Measurements from ENCODE around the gene ANO2.

Gene ANO2

GRCh38 chr12:5846950-5847349 is 98.1 kb downstream of the ANO2 start:
- H3K4me1 ChIP-seq (ENCODE audit: control insufficient read depth, insufficient read depth, low read depth, low read length): peaks cover 2% of the 10 kb centered on the region
- H4K91ac ChIP-seq (ENCODE audit: low read length): no peak overlapping the region
- no peak overlapping the region for H2BK120ac ChIP-seq (ENCODE audit: low read depth, low read length)
- H3K27ac ChIP-seq (ENCODE audit: low read length, poor library complexity, severe bottlenecking): no peak overlapping the region
- no peak overlapping the region for H2BK5ac ChIP-seq (ENCODE audit: low read depth, low read length, poor library complexity, severe bottlenecking)
- no peak overlapping the region for H2BK15ac ChIP-seq (ENCODE audit: low read depth, poor library complexity, severe bottlenecking)
- H3K9ac ChIP-seq (ENCODE audit: low read length): no peak overlapping the region
- H3K4me2 ChIP-seq (ENCODE audit: low read length, poor library complexity, severe bottlenecking): no peak overlapping the region
- no peak overlapping the region for H3K4me3 ChIP-seq (ENCODE audit: insufficient read depth in 1 of 2, low read depth in 1 of 2, low read length in 2 of 2)
- no peak overlapping the region for H4K8ac ChIP-seq (ENCODE audit: low read length)
- no peak overlapping the region for H3K4ac ChIP-seq (ENCODE audit: low read depth in 1 of 2, low read length in 2 of 2)
- no peak overlapping the region for H2AFZ ChIP-seq (ENCODE audit: low read depth, low read length)
- H3K27me3 ChIP-seq (ENCODE audit: control insufficient read depth in 1 of 2, insufficient read depth in 1 of 2, low read length in 2 of 2): no peaks in the 10 kb centered on the region
- no peak overlapping the region for H2AK5ac ChIP-seq (ENCODE audit: low read length, severe bottlenecking)
- H3K9me3 ChIP-seq (ENCODE audit: control insufficient read depth, low read length): peaks cover 5% of the 10 kb centered on the region
- no peaks in the 10 kb centered on the region for H3K79me1 ChIP-seq (replicated peaks; ENCODE audit: low read length, poor library complexity, severe bottlenecking)
- no peak overlapping the region for H3K14ac ChIP-seq (ENCODE audit: low read length in 2 of 2)
- H2BK12ac ChIP-seq (ENCODE audit: low read length in 2 of 2): no peak overlapping the region
- WGBS: 89% methylated on average over 1 of the region's 1 CpG
- H3K18ac ChIP-seq (ENCODE audit: low read depth in 1 of 2, low read length in 2 of 2): no peak overlapping the region
- no peak for DNase-seq
- no peak overlapping the region for H3K23ac ChIP-seq (ENCODE audit: low read length in 2 of 2)
- H3K36me3 ChIP-seq (ENCODE audit: control insufficient read depth in 1 of 2, insufficient read depth in 2 of 2, low read depth in 1 of 2, low read length in 2 of 2): no peaks in the 10 kb centered on the region

GRCh38 chr12:5840944-5841343 is 104.1 kb downstream of the ANO2 start:
- Histone ChIP-seq H2BK12ac (ENCODE audit: low read length in 2 of 2) (no peak overlapping the region), H4K8ac (ENCODE audit: low read length) (no peak overlapping the region), H2BK15ac (ENCODE audit: low read depth, poor library complexity, severe bottlenecking) (no peak overlapping the region), H3K9ac (ENCODE audit: low read length) (no peak overlapping the region), H3K4me1 (ENCODE audit: control insufficient read depth, insufficient read depth, low read depth, low read length) (peaks cover 2% of the 10 kb centered on the region), H3K36me3 (ENCODE audit: control insufficient read depth in 1 of 2, insufficient read depth in 2 of 2, low read depth in 1 of 2, low read length in 2 of 2) (no peaks in the 10 kb centered on the region), H4K91ac (ENCODE audit: low read length) (no peak overlapping the region), H3K23ac (ENCODE audit: low read length in 2 of 2) (no peak overlapping the region), H2AFZ (ENCODE audit: low read depth, low read length) (no peak overlapping the region), H3K14ac (ENCODE audit: low read length in 2 of 2) (no peak overlapping the region), H3K18ac (ENCODE audit: low read depth in 1 of 2, low read length in 2 of 2) (no peak overlapping the region), H3K4me2 (ENCODE audit: low read length, poor library complexity, severe bottlenecking) (no peak overlapping the region), H2BK120ac (ENCODE audit: low read depth, low read length) (no peak overlapping the region), H3K4me3 (ENCODE audit: insufficient read depth in 1 of 2, low read depth in 1 of 2, low read length in 2 of 2) (no peak overlapping the region), H3K4ac (ENCODE audit: low read depth in 1 of 2, low read length in 2 of 2) (no peak overlapping the region), H2BK5ac (ENCODE audit: low read depth, low read length, poor library complexity, severe bottlenecking) (no peak overlapping the region), H2AK5ac (ENCODE audit: low read length, severe bottlenecking) (no peak overlapping the region), H3K79me1 (replicated peaks; ENCODE audit: low read length, poor library complexity, severe bottlenecking) (no peaks in the 10 kb centered on the region), H3K9me3 (ENCODE audit: control insufficient read depth, low read length) (no peaks in the 10 kb centered on the region), H3K27me3 (ENCODE audit: control insufficient read depth in 1 of 2, insufficient read depth in 1 of 2, low read length in 2 of 2) (peaks cover 0 to 14% of the 10 kb centered on the region in 2 experiments), H3K27ac (ENCODE audit: low read length, poor library complexity, severe bottlenecking) (no peak overlapping the region)
- 77% methylated on average over 9 of the region's 9 CpGs for WGBS
- DNase-seq: no peak

- Histone ChIP-seq H2BK15ac (ENCODE audit: low read depth, poor library complexity, severe bottlenecking) (no peak overlapping the region), H3K9me3 (ENCODE audit: control insufficient read depth, low read length) (no peaks in the 10 kb centered on the region), H3K36me3 (ENCODE audit: control insufficient read depth in 1 of 2, insufficient read depth in 2 of 2, low read depth in 1 of 2, low read length in 2 of 2) (no peaks in the 10 kb centered on the region), H3K18ac (ENCODE audit: low read depth in 1 of 2, low read length in 2 of 2) (no peak overlapping the region), H3K23ac (ENCODE audit: low read length in 2 of 2) (no peak overlapping the region), H4K91ac (ENCODE audit: low read length) (no peak overlapping the region), H3K27me3 (ENCODE audit: control insufficient read depth in 1 of 2, insufficient read depth in 1 of 2, low read length in 2 of 2) (peaks cover 0 to 3% of the 10 kb centered on the region in 2 experiments), H2BK5ac (ENCODE audit: low read depth, low read length, poor library complexity, severe bottlenecking) (no peak overlapping the region), H3K4ac (ENCODE audit: low read depth in 1 of 2, low read length in 2 of 2) (no peak overlapping the region), H2AK5ac (ENCODE audit: low read length, severe bottlenecking) (no peak overlapping the region), H2BK120ac (ENCODE audit: low read depth, low read length) (no peak overlapping the region), H3K27ac (ENCODE audit: low read length, poor library complexity, severe bottlenecking) (no peak overlapping the region), H3K4me1 (ENCODE audit: control insufficient read depth, insufficient read depth, low read depth, low read length) (no peaks in the 10 kb centered on the region), H2AFZ (ENCODE audit: low read depth, low read length) (no peak overlapping the region), H3K4me3 (ENCODE audit: insufficient read depth in 1 of 2, low read depth in 1 of 2, low read length in 2 of 2) (no peak overlapping the region), H4K8ac (ENCODE audit: low read length) (no peak overlapping the region), H3K14ac (ENCODE audit: low read length in 2 of 2) (no peak overlapping the region), H3K79me1 (replicated peaks; ENCODE audit: low read length, poor library complexity, severe bottlenecking) (no peaks in the 10 kb centered on the region), H3K4me2 (ENCODE audit: low read length, poor library complexity, severe bottlenecking) (no peak overlapping the region), H3K9ac (ENCODE audit: low read length) (no peak overlapping the region), H2BK12ac (ENCODE audit: low read length in 2 of 2) (no peak overlapping the region)
- whole genome bisulfite sequencing: 67% methylated on average over 5 of the region's 6 CpGs
- no peak for DNase-seq
These were observed 114.9 kb downstream of the ANO2 start for GRCh38 chr12:5830111-5830510.

GRCh38 chr12:5827591-5827990 is 117.5 kb downstream of the ANO2 start:
- no peak overlapping the region for H3K14ac ChIP-seq (ENCODE audit: low read length in 2 of 2)
- H3K18ac ChIP-seq (ENCODE audit: low read depth in 1 of 2, low read length in 2 of 2): no peak overlapping the region
- H3K4ac ChIP-seq (ENCODE audit: low read depth in 1 of 2, low read length in 2 of 2): no peak overlapping the region
- H2BK120ac ChIP-seq (ENCODE audit: low read depth, low read length): no peak overlapping the region
- H2BK15ac ChIP-seq (ENCODE audit: low read depth, poor library complexity, severe bottlenecking): no peak overlapping the region
- H4K91ac ChIP-seq (ENCODE audit: low read length): no peak overlapping the region
- no peaks in the 10 kb centered on the region for H3K9me3 ChIP-seq (ENCODE audit: control insufficient read depth, low read length)
- peaks cover 0 to 3% of the 10 kb centered on the region in 2 experiments for H3K27me3 ChIP-seq (ENCODE audit: control insufficient read depth in 1 of 2, insufficient read depth in 1 of 2, low read length in 2 of 2)
- H2BK5ac ChIP-seq (ENCODE audit: low read depth, low read length, poor library complexity, severe bottlenecking): no peak overlapping the region
- H3K23ac ChIP-seq (ENCODE audit: low read length in 2 of 2): no peak overlapping the region
- H3K36me3 ChIP-seq (ENCODE audit: control insufficient read depth in 1 of 2, insufficient read depth in 2 of 2, low read depth in 1 of 2, low read length in 2 of 2): no peaks in the 10 kb centered on the region
- 62% methylated on average over 22 of the region's 22 CpGs for WGBS
- H3K9ac ChIP-seq (ENCODE audit: low read length): no peak overlapping the region
- no peak overlapping the region for H2AFZ ChIP-seq (ENCODE audit: low read depth, low read length)
- H3K79me1 ChIP-seq (replicated peaks; ENCODE audit: low read length, poor library complexity, severe bottlenecking): no peaks in the 10 kb centered on the region
- H3K4me1 ChIP-seq (ENCODE audit: control insufficient read depth, insufficient read depth, low read depth, low read length): no peaks in the 10 kb centered on the region
- H3K27ac ChIP-seq (ENCODE audit: low read length, poor library complexity, severe bottlenecking): no peak overlapping the region
- H2BK12ac ChIP-seq (ENCODE audit: low read length in 2 of 2): no peak overlapping the region
- H3K4me2 ChIP-seq (ENCODE audit: low read length, poor library complexity, severe bottlenecking): no peak overlapping the region
- no peak overlapping the region for H2AK5ac ChIP-seq (ENCODE audit: low read length, severe bottlenecking)
- DNase-seq: no peak
- no peak overlapping the region for H4K8ac ChIP-seq (ENCODE audit: low read length)
- H3K4me3 ChIP-seq (ENCODE audit: insufficient read depth in 1 of 2, low read depth in 1 of 2, low read length in 2 of 2): no peak overlapping the region

Data from mesenchymal stem cell (in vitro differentiated cells and primary cell).